Trophoblast cell (in vitro differentiated cells and primary cell): Measurements from ENCODE around the gene SHISA7.
A peak's percentile ranks its signal among the peaks of the same experiment; 100 is the strongest.
"Not testable (repeated sequence)": the region's sequence is repeated elsewhere in the genome, so short reads cannot be mapped to it uniquely, and the experiment has no call there.

Experiments
- DNase-seq, 2 donors: peaks; one replicate each; pipeline ENCODE4 v3.0.0-alpha.2; 2016
- H2AFZ ChIP-seq: 2 replicates; pipeline ENCODE4 v1.6.1; 2013; ENCODE audit warnings: low read length, moderate library complexity, mild to moderate bottlenecking; ENCODE audit not compliant: insufficient read depth, poor library complexity
- H2AK5ac ChIP-seq: 2 replicates; pipeline ENCODE4 v1.6.1; 2013; ENCODE audit warnings: mild to moderate bottlenecking, low read length
- H2BK120ac ChIP-seq: 2 replicates; pipeline ENCODE4 v1.6.1; 2013; ENCODE audit warnings: low read length, mild to moderate bottlenecking, moderate library complexity; ENCODE audit not compliant: insufficient read depth, poor library complexity
- H2BK12ac ChIP-seq: 2 replicates; pipeline ENCODE4 v1.6.1; 2013; ENCODE audit warnings: mild to moderate bottlenecking, low read length, moderate library complexity
- H2BK5ac ChIP-seq: 2 replicates; pipeline ENCODE4 v1.6.1; 2013; ENCODE audit warnings: low read length, low read depth, moderate library complexity, mild to moderate bottlenecking; ENCODE audit not compliant: poor library complexity
- H3K14ac ChIP-seq: 2 replicates; pipeline ENCODE4 v1.6.1; 2013; ENCODE audit warnings: mild to moderate bottlenecking, low read length
- H3K18ac ChIP-seq: 2 replicates; pipeline ENCODE4 v1.6.1; 2013; ENCODE audit warnings: mild to moderate bottlenecking, low read length
- H3K23ac ChIP-seq: 2 replicates; pipeline ENCODE4 v1.6.1; 2013; ENCODE audit warnings: low read length
- H3K27ac ChIP-seq: 2 replicates; pipeline ENCODE4 v1.5.1; 2013; ENCODE audit warnings: low read depth, mild to moderate bottlenecking, inconsistent platforms, low read length, moderate library complexity
- H3K27me3 ChIP-seq: 2 replicates; pipeline ENCODE4 v1.6.1; 2013; ENCODE audit warnings: inconsistent platforms, mild to moderate bottlenecking, low read length, moderate library complexity; ENCODE audit not compliant: insufficient read depth
- H3K36me3 ChIP-seq, 2 experiments: 1 replicate in 1 of 2; 2 replicates in 1 of 2; pipeline ENCODE4 v1.6.1; 2013; ENCODE audit warnings: low read length in 2 of 2, mild to moderate bottlenecking in 2 of 2, moderate library complexity in 1 of 2; ENCODE audit not compliant: insufficient read depth in 2 of 2, control insufficient read depth in 1 of 2
- H3K4ac ChIP-seq: 2 replicates; pipeline ENCODE4 v1.6.1; 2013; ENCODE audit warnings: low read depth, mild to moderate bottlenecking, low read length, moderate library complexity
- H3K4me1 ChIP-seq, 2 experiments: 1 replicate in 1 of 2; 2 replicates in 1 of 2; pipeline ENCODE4 v1.6.1; 2013; ENCODE audit warnings: low read length in 2 of 2, mild to moderate bottlenecking in 2 of 2, moderate library complexity in 1 of 2; ENCODE audit not compliant: insufficient read depth in 2 of 2, control insufficient read depth in 1 of 2
- H3K4me2 ChIP-seq: 2 replicates; pipeline ENCODE4 v1.6.1; 2013; ENCODE audit warnings: inconsistent platforms, mild to moderate bottlenecking, low read length, moderate library complexity
- H3K4me3 ChIP-seq: 2 replicates; pipeline ENCODE4 v1.5.1; 2013; ENCODE audit warnings: mild to moderate bottlenecking, low read depth, low read length, inconsistent platforms
- H3K79me1 ChIP-seq: one replicate; pipeline ENCODE4 v1.6.1; 2013; ENCODE audit warnings: low read length
- H3K79me2 ChIP-seq: 2 replicates; pipeline ENCODE4 v1.6.1; 2013; ENCODE audit warnings: low read length, mild to moderate bottlenecking; ENCODE audit not compliant: control insufficient read depth, insufficient read depth, poor library complexity
- H3K9ac ChIP-seq: 2 replicates; pipeline ENCODE4 v1.6.1; 2013; ENCODE audit warnings: mild to moderate bottlenecking, low read length
- H3K9me3 ChIP-seq: 2 replicates; pipeline ENCODE4 v1.6.1; 2013; ENCODE audit warnings: low read depth, mild to moderate bottlenecking, control low read depth, inconsistent platforms, low read length; ENCODE audit not compliant: insufficient read depth
- H4K12ac ChIP-seq: 2 replicates; pipeline ENCODE4 v1.6.1; 2013; ENCODE audit warnings: low read depth, mild to moderate bottlenecking, low read length, moderate library complexity
- H4K8ac ChIP-seq: 2 replicates; pipeline ENCODE4 v1.6.1; 2013; ENCODE audit warnings: low read depth, mild to moderate bottlenecking, low read length, moderate library complexity
- H4K91ac ChIP-seq: one replicate; pipeline ENCODE4 v1.6.1; 2013; ENCODE audit warnings: low read depth, mild to moderate bottlenecking, low read length, moderate library complexity
- WGBS: extraction: QIAGEN DNeasy Blood & Tissue Kit; methylation state at CpG from one replicate; pipeline ENCODE4 v1.1.7; 2013; ENCODE audit warnings: missing lambda C conversion rate; ENCODE audit not compliant: insufficient read length, insufficient coverage; ENCODE audit errors: extremely low coverage; 5-methylcytosine and 5-hydroxymethylcytosine counted together

SHISA7 gene

DNA sequence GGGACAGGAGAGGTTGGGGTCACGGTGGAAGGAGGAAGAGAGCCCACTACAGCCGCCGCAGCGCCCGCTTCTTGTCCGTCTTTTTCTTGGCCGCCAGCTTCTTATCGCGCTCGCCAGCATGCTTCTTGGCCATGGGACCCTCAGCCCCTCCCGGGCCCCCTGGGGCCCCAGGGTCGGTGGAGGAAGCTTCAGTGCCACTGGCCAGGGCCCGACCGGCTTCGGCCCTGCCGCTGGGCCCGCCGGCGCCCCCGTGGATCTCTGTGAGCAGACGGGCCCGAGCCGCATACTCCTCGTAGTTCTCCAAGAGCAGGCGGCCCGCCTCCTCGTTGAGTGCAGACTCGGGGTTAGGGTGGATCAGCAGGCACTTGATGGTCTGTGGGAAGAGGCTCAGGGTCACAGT is 41.7 kb downstream of the SHISA7 start:
- H3K23ac ChIP-seq, H2BK5ac ChIP-seq, H2BK12ac ChIP-seq, H3K27me3 ChIP-seq, H3K4ac ChIP-seq, H3K4me3 ChIP-seq, H3K14ac ChIP-seq, H3K18ac ChIP-seq, H2BK120ac ChIP-seq, DNase-seq, H3K79me1 ChIP-seq, H3K9ac ChIP-seq, H4K8ac ChIP-seq, H4K91ac ChIP-seq, H2AFZ ChIP-seq, H2AK5ac ChIP-seq, H4K12ac ChIP-seq, H3K79me2 ChIP-seq, H3K27ac ChIP-seq, H3K4me2 ChIP-seq, H3K9me3 ChIP-seq: not testable (repeated sequence)
- Histone ChIP-seq H3K36me3 (peaks cover 49 to 51% of the 10 kb centered on the region in 2 experiments), H3K4me1 (peaks cover 7 to 10% of the 10 kb centered on the region in 2 experiments)
- WGBS = no CpG with 5 or more reads among the region's 28 CpGs

DNA sequence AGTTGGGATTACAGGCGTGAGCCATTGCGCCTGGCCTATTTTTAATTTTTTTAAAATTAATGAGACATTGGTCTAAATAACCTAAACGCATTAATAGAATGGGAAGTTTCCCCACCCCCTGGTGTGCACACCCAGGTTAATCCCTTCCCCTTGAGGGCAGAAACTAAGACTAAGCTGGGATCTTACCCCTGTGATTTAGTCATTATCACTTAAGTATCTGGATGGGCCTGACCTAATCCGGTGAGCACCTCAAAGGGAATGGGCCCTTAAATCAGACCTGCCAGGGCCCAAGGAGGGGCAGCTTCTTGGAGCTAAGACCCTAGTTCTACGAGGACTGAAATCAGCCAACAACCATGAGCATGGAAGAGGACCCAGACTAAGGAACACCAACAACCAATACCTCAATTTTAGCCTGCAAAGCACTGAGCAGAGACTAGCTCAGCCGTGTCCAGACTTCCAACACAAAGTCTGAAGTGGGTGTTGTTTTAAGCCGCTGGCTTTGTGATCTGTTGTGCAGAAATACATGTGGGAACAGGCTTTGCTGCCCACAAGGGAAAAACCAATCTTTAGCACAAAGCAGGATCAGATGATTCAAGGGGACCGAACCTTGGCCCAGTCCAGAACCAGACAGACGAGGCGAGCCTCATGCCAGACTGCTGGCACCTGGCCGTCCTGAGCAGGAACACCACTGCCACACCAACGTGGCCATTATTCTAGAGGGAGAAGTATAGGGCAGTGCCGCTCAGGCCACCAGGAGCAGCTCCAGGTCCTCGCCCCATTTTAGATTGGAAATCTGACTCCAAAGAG is 42.6 kb downstream of the SHISA7 start:
- peaks cover 0 to 1% of the 10 kb centered on the region in 2 experiments for H3K4me1 ChIP-seq
- H2BK12ac ChIP-seq = no peak overlapping the region
- H3K4me2 ChIP-seq = no peak overlapping the region
- no peak overlapping the region for H3K14ac ChIP-seq
- DNase-seq = peak; percentile 26 to 46
- H3K9ac ChIP-seq = no peak overlapping the region
- H2AK5ac ChIP-seq = no peak overlapping the region
- no peak overlapping the region for H2AFZ ChIP-seq
- no peak overlapping the region for H4K8ac ChIP-seq
- no peak overlapping the region for H3K4me3 ChIP-seq
- H3K27me3 ChIP-seq = no peaks in the 10 kb centered on the region
- no peak overlapping the region for H2BK120ac ChIP-seq
- H3K79me1 ChIP-seq = no peaks in the 10 kb centered on the region
- peaks cover 2% of the 10 kb centered on the region for H3K9me3 ChIP-seq
- no CpG with 5 or more reads among the region's 14 CpGs for WGBS
- H3K36me3 ChIP-seq = peaks cover 40 to 42% of the 10 kb centered on the region in 2 experiments
- no peak overlapping the region for H2BK5ac ChIP-seq
- H4K12ac ChIP-seq = no peak overlapping the region
- H3K18ac ChIP-seq = no peak overlapping the region
- H3K4ac ChIP-seq = no peak overlapping the region
- no peak overlapping the region for H3K23ac ChIP-seq
- H4K91ac ChIP-seq = no peak overlapping the region
- H3K27ac ChIP-seq = no peak overlapping the region
- H3K79me2 ChIP-seq = peaks cover 2% of the 10 kb centered on the region

DNA sequence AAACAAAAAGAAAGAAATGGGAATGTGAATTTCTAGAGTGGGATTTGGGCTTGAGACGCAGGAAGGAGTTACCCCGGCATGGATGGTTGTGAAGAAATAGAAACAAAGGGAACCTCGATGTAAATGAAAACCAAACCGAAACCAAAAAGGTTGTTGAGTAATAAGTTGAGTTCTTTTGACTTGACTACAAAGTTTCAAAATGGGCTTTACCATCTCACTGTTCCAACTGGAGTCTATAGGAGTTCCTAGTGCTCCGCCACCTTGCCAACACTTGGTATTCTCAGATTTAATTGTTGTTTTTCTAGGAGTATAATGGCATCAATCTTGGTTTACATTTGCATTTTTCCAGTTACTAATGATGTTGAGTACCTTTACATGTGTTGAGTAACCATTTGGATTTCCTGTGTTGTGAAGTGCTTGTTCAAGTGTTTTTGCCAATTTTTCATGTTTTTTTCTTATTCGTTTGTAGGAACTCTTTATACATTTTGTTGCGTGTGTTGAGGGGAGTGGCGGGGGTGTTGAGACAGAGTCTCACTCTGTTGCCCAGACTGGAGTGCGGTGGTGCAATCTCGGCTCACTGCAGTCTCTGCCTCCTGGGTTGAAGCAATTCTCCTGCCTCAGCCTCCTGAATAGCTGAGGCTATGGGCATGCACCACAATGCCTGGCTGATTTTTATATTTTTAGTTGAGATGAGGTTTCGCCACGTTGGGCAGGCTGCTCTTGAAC is 44.7 kb downstream of the SHISA7 start:
- Histone ChIP-seq H2BK120ac (no peak overlapping the region), H3K36me3 (peaks cover 28 to 29% of the 10 kb centered on the region in 2 experiments), H3K79me1 (no peaks in the 10 kb centered on the region), H3K9ac (no peak overlapping the region), H3K4me3 (no peak overlapping the region), H3K4me2 (no peak overlapping the region), H3K79me2 (no peaks in the 10 kb centered on the region), H3K9me3 (peaks cover 2% of the 10 kb centered on the region), H3K14ac (no peak overlapping the region), H3K27ac (no peak overlapping the region), H3K23ac (no peak overlapping the region), H3K27me3 (no peaks in the 10 kb centered on the region), H3K4me1 (no peaks in the 10 kb centered on the region), H4K91ac (no peak overlapping the region), H2BK12ac (no peak overlapping the region), H3K18ac (no peak overlapping the region), H2BK5ac (no peak overlapping the region), H3K4ac (no peak overlapping the region), H2AFZ (no peak overlapping the region), H4K8ac (no peak overlapping the region), H2AK5ac (no peak overlapping the region), H4K12ac (no peak overlapping the region)
- no peak for DNase-seq
- WGBS = no CpG with 5 or more reads among the region's 12 CpGs

DNA sequence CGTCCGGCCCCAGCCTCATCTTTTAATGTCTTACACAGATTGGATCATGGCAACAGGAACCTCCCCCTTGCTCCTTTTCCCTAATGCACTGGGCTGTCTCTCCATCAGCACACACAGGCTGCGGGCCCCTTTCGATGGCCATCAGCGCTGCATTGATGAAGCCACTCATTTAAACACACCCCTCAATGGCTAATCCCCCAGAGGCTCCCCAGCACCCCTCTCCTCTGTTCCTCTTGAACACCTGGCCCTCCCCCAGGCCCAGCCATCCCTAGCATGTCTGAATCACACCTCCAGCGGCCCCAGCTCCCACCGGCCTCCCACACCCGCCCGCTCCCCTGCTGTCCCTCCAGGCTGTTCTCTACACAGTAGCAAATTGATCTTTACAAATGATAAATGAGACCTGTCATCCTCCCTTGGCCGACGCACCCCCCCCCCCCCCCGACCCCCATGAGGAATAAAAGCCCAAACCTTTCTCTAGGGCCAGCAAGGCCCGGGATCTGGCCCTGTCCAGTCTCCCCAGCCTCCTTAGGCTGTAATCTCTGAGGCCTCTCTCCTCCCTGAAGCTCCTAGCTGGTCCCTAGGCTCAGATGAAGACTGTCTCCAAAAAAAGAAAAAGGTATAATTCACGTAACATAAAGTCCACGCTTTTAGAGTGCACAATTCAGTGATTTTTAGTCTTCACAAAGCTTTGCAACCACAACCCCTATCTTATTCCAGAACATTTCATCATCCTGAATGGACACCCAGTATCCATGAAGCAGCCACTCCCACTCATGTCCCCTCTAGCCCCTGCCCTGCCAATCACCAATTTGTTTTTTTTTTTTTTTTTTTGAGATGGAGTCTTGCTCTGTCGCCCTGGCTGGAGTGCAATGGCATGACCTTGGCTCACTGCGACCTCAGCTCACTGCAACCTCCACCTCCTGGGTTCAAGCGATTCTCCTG is 50.0 kb downstream of the SHISA7 start:
- Histone ChIP-seq H3K4me1 (peaks cover 8 to 15% of the 10 kb centered on the region in 2 experiments), H3K14ac (no peak overlapping the region), H3K79me2 (peaks cover 3% of the 10 kb centered on the region), H3K9me3 (no peaks in the 10 kb centered on the region), H2BK5ac (no peak overlapping the region), H3K4ac (no peak overlapping the region), H2BK120ac (no peak overlapping the region), H4K91ac (no peak overlapping the region), H2AFZ (no peak overlapping the region), H3K79me1 (no peaks in the 10 kb centered on the region), H3K4me3 (no peak overlapping the region), H4K8ac (no peak overlapping the region), H4K12ac (no peak overlapping the region), H3K9ac (no peak overlapping the region), H2BK12ac (no peak overlapping the region), H3K27ac (no peak overlapping the region), H3K4me2 (no peak overlapping the region), H3K36me3 (peaks cover 28 to 30% of the 10 kb centered on the region in 2 experiments), H3K23ac (no peak overlapping the region), H2AK5ac (no peak overlapping the region), H3K27me3 (no peaks in the 10 kb centered on the region), H3K18ac (no peak overlapping the region)
- WGBS = no CpG with 5 or more reads among the region's 18 CpGs
- no peak for DNase-seq
